K562 (cell line): ENCODE measurements around the gene ABCC5. TPM values are rescaled to one million over a fixed set of nuclear protein-coding genes. Genes with fewer than 3 reads are reported as not detected.
A peak's percentile ranks its signal among the peaks of the same experiment; 100 is the strongest.

Experiments
- ATF4 ChIP-seq: fragments of 450-650 bp; formaldehyde crosslinking; IDR thresholded peaks from 2 replicates; pipeline ENCODE4 v1.4.0; 2022; ENCODE audit warnings: mild to moderate bottlenecking, moderate library complexity
- CEBPG ChIP-seq, 3 experiments: fragments of 200-800 bp in 1 of 3; sonication (Bioruptor generic) in 1 of 3; sonication (generic) in 1 of 3; formaldehyde crosslinking in 1 of 3; IDR thresholded peaks in 2 of 3; conservative IDR thresholded peaks in 1 of 3; 2 replicates each; pipeline versions ENCODE4 v1.6.1 to v1.8.0; 2016 to 2022; ENCODE audit warnings: missing compliant biosample characterization in 2 of 3, missing genetic modification characterization in 2 of 3, mild to moderate bottlenecking in 1 of 3, missing genetic modification reagents in 1 of 3
- DEAF1 ChIP-seq: fragments of 450-650 bp; formaldehyde crosslinking; IDR thresholded peaks from 2 replicates; pipeline ENCODE4 v1.4.0; 2020; ENCODE audit warnings: mild to moderate bottlenecking, moderate library complexity
- DIDO1 ChIP-seq: fragments of 450-650 bp; IDR thresholded peaks from 2 replicates; pipeline ENCODE4 v1.6.1; 2016; ENCODE audit warnings: low read depth, missing biosample characterization, missing genetic modification characterization
- FOXK1 ChIP-seq: sonication (generic); formaldehyde crosslinking; IDR thresholded peaks from 2 replicates; pipeline ENCODE4 v1.8.0; 2022; ENCODE audit warnings: missing genetic modification reagents, mild to moderate bottlenecking, borderline replicate concordance
- GATAD2B ChIP-seq: fragments of 450-650 bp; IDR thresholded peaks from 2 replicates; pipeline ENCODE4 v1.6.1; 2017; ENCODE audit warnings: mild to moderate bottlenecking, borderline replicate concordance
- GTF2E2 ChIP-seq: fragments of 200-800 bp; sonication (Bioruptor generic); IDR thresholded peaks from 2 replicates; pipeline ENCODE4 v1.6.1; 2016; ENCODE audit warnings: missing genetic modification characterization, missing compliant biosample characterization
- HMGXB4 ChIP-seq: sonication (generic); formaldehyde crosslinking; IDR thresholded peaks from 2 replicates; pipeline ENCODE4 v1.8.1; 2023; ENCODE audit warnings: mild to moderate bottlenecking, missing genetic modification reagents
- KDM2B ChIP-seq: fragments of 250-450 bp; sonication (Bioruptor Pico); IDR thresholded peaks from 2 replicates; pipeline ENCODE4 v1.8.0; 2021; ENCODE audit warnings: mild to moderate bottlenecking, moderate library complexity
- MYC ChIP-seq, 2 experiments: fragments of 250-450 bp in 1 of 2; sonication (Bioruptor Pico) in 1 of 2; IDR thresholded peaks; 2 replicates each; pipeline versions ENCODE4 v1.5.1 to v1.6.1; 2012 to 2021; ENCODE audit warnings: low read depth in 2 of 2, borderline replicate concordance in 1 of 2, improper control_type of control experiment in 1 of 2, low read length in 1 of 2, mild to moderate bottlenecking in 1 of 2, moderate library complexity in 1 of 2
- PKNOX1 ChIP-seq: fragments of 450-650 bp; IDR thresholded peaks from 2 replicates; pipeline ENCODE4 v1.6.1; 2016
- TOE1 ChIP-seq, 2 experiments: fragments of 450-650 bp in 1 of 2; sonication (generic) in 1 of 2; formaldehyde crosslinking in 1 of 2; IDR thresholded peaks; 2 replicates each; pipeline versions ENCODE4 v1.7.1 to v1.8.0; 2016 to 2022; ENCODE audit warnings: borderline replicate concordance in 2 of 2, mild to moderate bottlenecking in 2 of 2, antibody characterized with exemption in 1 of 2, inconsistent platforms in 1 of 2, low read depth in 1 of 2, missing genetic modification reagents in 1 of 2, moderate library complexity in 1 of 2
- ZBED1 ChIP-seq: IDR thresholded peaks from 2 replicates; pipeline ENCODE4 v1.6.1; 2014
- ZBTB9 ChIP-seq: fragments of 450-650 bp; formaldehyde crosslinking; IDR thresholded peaks from 2 replicates; pipeline ENCODE4 v1.4.0; 2020; ENCODE audit warnings: mild to moderate bottlenecking, moderate library complexity
- ZFP1 ChIP-seq: fragments of 450-650 bp; formaldehyde crosslinking; IDR thresholded peaks from 2 replicates; pipeline ENCODE4 v1.4.0; 2020; ENCODE audit warnings: mild to moderate bottlenecking, mixed read lengths
- ZNF124 ChIP-seq: sonication (generic); formaldehyde crosslinking; IDR thresholded peaks from 2 replicates; pipeline ENCODE4 v1.8.1; 2022; ENCODE audit warnings: missing genetic modification reagents
- ZNF511 ChIP-seq: sonication (generic); formaldehyde crosslinking; IDR thresholded peaks from 2 replicates; pipeline ENCODE4 v1.8.0; 2022; ENCODE audit warnings: mild to moderate bottlenecking, missing genetic modification reagents
- polyA plus RNA-seq, 8 experiments: library from polyadenylated mRNA; depleted of rRNA in 4 of 8; stranded (reverse) in 5 of 8; unstranded in 3 of 8; fragments of >200 nt; fragmentation: Nextera tagmentation in 2 of 8; fragmentation: Illumina TruSeq in 1 of 8; extraction: Ambion mirVana in 2 of 8; extraction: Trizol in 1 of 8; gene quantifications; 2 replicates each; pipeline versions ENCODE4 v1.2.1 to v1.2.3, GENCODE V29; 2011 to 2014; ENCODE audit warnings: inconsistent platforms in 1 of 8, missing spikeins in 1 of 8
- total RNA-seq, 7 experiments: library from RNA; depleted of rRNA in 6 of 7; stranded (reverse); fragments of >200 nt in 6 of 7; fragmentation: Illumina TruSeq in 2 of 7; extraction: Trizol in 2 of 7; gene quantifications; 2 replicates each; pipeline versions ENCODE4 v1.2.1 to v1.2.3, GENCODE V29; 2011 to 2021; ENCODE audit warnings: low replicate concordance in 1 of 7

The ABCC5 gene
- total and polyA plus RNA-seq, 9 of the 15 experiments (the other 6 are each of a cell fraction or from before 2014, with no cell fraction given) = 22.0 to 53.0 (median 41.9) TPM

- TF ChIP-seq ATF4 (CRISPR knock-in tag) (no peak), PKNOX1 (no peak), FOXK1 (CRISPR knock-in tag) (no peak), ZBED1 (no peak), ZBTB9 (0 out of 2 replicates have a peak, but pooled peaks have one; percentile 15), KDM2B (CRISPR knock-in tag) (no peak), ZNF124 (CRISPR knock-in tag) (0 out of 2 replicates have a peak, but pooled peaks have one; percentile 56), MYC (IDR thresholded peaks at IDR 0.05; ENCODE audit: low read depth, low read length) (no peak), MYC (CRISPR knock-in tag; IDR thresholded peaks at IDR 0.05; ENCODE audit: borderline replicate concordance, low read depth) (no peak), HMGXB4 (CRISPR knock-in tag) (peak; percentile 79; the same call in 1 of the 2 replicates), ZFP1 (CRISPR knock-in tag) (no peak), DEAF1 (CRISPR knock-in tag) (peak; percentile 68), DIDO1 (no peak), CEBPG (CRISPR knock-in tag; IDR thresholded peaks at IDR 0.05) (0 out of 2 replicates have a peak, but pooled peaks have one; percentile 33), CEBPG (tag; conservative IDR thresholded peaks at IDR 0.05 in 1 of 2, IDR thresholded peaks at IDR 0.05 in 1 of 2) (no peak), GATAD2B (peak; percentile 69; the same call in 1 of the 2 replicates), GTF2E2 (0 out of 2 replicates have a peak, but pooled peaks have one; percentile 24), TOE1 (IDR thresholded peaks at IDR 0.05; ENCODE audit: borderline replicate concordance) (no peak), TOE1 (CRISPR knock-in tag; IDR thresholded peaks at IDR 0.05; ENCODE audit: borderline replicate concordance, low read depth) (0 out of 2 replicates have a peak, but pooled peaks have one; percentile 57), ZNF511 (peak; percentile 82; the same call in 1 of the 2 replicates)
Observed at GRCh38 chr3:184016811-184017671, 643 bp downstream of the ABCC5 start (continued).
